ENCODE data around the gene GAPDHS.

Gene GAPDHS

DNA sequence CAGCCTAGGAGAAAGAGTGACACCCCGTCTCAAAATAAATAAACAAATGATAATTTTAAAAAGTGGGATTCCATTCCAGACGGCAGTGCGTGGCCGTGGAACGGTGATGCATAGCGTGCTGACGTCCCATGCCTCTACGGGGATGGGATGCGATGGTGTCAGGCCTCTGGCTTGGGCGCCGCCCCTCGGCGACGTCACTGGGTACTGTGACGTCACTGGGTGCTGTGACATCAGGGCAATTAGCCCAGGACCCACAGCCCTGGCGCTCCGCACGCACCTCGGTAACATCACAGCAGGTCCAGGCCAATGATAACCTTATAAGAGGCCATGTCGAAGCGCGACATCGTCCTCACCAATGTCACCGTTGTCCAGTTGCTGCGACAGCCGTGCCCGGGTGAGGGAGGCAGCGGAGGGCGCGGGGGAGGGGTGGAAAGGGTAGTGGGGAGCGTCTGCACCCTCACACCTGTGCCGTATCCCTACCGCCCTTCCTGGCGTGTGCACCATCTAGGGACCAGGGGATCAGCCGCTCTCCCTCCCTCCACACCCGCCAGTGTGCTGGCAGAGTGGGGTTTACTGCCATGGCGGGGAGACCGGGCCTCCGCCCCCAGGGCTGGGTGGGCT lies at the start of gene GAPDHS:
TSS of gene GAPDHS (plus strand) at position 256 of the 621 bp plus-strand sequence. CDS start at position 328, 72 bp downstream.
- no peak for DNase-seq (ENCODE audit: low read depth)

DNA sequence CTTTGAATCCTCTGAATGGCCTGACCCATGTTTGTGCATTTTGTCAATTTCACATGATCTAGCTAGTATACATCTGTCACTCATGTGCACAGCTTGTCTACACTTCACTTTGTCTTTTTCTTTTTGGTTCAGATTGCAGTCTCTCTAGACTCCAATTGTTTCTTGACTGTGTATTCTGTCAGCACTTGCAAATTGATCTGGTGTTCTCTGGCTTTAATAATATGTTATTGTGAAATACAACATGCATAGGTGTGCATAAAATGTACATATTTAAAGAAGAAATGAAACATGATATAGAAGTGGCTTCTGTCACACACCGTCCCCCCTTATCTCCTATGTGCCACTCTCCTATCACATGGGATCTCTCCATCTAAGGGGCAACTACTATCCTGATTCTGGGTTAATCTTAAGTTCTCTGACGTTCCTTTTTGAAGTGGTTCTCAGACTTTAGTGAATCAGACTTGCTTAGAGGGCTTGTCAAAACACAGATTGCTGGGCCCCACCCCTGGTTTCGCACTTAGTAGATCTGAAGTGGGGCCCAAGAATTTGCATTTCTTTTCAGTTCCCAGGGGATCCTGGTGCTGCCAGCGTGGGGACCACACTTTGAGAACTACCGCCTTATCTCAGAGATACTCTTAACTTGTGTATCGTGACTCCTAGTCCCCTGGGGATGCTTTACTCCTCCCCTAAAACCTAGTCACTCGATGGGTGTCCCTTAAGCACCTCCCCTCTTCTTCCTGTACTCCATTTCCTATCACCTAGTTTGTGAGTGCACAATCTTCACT lies 48.8 kb upstream of the GAPDHS start:
- DNase-seq (ENCODE audit: low read depth) = no peak

DNA sequence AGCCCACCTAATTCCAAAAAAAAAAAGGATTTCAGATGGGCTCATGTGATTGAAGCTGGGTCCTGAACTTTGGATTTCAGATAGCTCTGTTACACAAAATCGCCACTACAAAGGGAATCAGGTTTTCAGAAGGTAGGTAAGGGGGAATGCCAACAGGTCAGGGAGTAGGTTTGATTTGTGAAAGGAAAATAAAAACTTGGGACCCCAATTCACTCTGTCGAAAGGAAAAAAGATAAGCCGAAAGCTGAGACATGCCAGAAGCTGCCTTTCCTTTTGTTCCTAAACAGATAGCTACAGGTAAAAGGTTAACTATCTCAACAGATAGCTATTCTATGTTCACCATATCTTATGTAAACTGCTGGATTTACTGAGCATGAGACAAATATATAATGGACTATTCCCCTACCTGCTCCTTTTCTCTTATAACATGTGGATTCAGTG lies 47.0 kb upstream of the GAPDHS start:
- no peak for DNase-seq (ENCODE audit: low read depth)

DNA sequence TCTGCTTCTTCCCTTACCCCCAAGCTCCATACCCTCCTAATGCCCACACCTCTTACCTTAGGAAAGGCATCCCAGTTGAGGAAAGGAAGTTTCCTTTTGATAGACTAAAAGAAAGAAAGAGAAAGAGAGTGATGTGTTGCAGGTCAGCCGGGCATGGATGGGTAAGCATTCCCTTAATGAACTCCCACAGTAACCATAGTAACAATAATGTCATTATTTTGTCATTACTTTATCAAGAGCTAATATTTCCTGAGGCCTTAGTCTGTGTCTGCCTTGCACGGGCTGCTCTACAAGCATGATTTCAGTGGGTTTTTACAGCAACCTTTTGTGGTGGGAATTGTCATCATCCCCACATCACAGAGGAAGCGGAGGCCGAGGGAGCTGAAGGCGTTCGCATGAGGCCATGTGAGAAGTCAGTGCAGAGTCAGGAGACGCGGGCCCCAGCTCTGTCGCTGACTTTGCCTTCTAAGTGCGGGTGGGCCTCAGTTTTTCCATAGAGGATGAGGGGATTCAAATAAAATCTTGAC lies 45.5 kb upstream of the GAPDHS start:
- DNase-seq (ENCODE audit: low read depth) = no peak

DNA sequence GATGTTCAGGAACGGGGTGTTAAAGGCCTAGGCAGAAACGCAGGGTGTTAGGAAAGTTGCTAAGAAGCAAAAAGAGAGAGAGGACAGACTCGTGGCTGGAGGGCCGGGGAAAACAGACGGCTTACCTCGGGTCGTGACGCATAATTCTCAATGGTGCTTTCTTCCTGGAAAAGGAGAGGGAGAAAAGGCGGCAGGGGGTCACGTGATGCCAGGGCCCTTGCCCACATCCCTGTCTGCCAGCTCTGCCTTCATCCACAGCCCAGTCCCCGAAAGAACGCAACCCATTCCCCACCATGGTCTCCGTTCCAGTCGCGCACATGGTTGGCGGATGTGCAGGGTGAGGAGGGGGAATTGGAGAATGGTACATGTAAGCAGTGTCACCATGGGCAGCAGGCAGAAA lies 44.6 kb upstream of the GAPDHS start:
- DNase-seq (ENCODE audit: low read depth) = no peak

DNA sequence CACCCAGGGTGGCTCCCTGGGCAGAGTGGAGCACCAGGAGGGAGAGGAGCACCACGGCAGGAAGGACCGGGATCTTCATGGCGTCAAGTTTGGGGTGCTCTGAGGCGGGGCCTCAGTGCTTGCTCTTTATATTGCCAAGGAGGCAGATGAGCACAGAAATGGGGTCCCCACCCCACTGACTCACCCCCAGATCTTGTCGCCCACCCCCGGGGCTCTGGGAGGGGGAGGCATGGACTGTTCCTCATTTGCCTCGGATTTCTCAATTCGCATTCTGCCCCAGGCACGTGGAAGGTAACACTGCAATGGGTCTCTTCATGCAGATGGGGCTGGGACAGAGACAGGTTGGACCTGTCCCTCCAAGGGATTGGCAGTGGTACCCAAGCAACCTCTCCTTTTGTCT lies 42.9 kb upstream of the GAPDHS start, which contains the start of gene KRTDAP:
TSS of gene KRTDAP (minus strand) at position 101 of the 400 bp plus-strand sequence. CDS start at position 79, 22 bp downstream.
- DNase-seq (ENCODE audit: low read depth) = no peak

DNA sequence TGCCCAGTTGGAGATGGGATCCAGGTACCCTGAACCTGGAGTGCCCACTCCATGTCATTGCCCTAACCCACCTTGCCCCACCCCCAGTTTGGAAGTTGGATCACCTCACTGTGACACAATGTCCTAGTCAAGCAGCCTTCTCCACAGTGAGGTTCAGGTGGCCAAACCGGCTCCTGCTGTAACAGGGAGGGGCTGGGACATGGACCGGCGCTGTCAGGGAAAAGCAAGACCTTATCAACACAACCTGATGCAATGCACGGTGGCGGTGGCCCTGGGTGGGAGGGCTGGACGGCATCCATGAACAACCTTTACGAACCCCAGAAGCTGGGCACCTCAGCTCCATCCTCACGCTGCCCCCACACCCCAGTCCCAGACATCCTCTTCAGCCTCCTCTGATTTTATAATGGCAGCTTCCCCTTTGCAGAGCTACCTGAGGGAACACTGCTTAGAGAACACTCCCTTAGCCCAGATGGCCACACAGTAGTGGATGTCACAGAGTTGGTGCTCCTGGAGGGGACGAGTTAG lies 41.4 kb upstream of the GAPDHS start:
- DNase-seq (ENCODE audit: low read depth) = no peak

DNA sequence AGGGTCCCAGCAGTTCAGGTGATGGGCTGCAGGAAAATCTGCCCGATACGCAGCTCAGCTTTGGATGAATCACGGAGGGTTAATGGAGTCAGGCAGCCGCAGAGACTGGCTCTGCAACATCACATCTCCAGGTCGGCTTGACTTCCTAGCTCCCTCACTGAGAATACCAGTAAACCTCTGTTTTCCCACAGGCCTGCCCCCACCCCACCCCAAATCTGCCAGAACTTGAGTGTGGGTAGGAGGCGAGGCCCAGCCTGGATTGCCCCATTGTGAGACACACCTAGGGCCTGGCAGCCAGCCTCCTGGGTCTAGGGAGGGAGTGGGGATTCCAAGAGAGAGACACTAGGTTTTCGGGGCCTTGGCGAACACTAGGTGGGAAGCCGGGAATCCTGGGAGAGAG lies 39.3 kb upstream of the GAPDHS start:
- no peak for DNase-seq (ENCODE audit: low read depth)

DNA sequence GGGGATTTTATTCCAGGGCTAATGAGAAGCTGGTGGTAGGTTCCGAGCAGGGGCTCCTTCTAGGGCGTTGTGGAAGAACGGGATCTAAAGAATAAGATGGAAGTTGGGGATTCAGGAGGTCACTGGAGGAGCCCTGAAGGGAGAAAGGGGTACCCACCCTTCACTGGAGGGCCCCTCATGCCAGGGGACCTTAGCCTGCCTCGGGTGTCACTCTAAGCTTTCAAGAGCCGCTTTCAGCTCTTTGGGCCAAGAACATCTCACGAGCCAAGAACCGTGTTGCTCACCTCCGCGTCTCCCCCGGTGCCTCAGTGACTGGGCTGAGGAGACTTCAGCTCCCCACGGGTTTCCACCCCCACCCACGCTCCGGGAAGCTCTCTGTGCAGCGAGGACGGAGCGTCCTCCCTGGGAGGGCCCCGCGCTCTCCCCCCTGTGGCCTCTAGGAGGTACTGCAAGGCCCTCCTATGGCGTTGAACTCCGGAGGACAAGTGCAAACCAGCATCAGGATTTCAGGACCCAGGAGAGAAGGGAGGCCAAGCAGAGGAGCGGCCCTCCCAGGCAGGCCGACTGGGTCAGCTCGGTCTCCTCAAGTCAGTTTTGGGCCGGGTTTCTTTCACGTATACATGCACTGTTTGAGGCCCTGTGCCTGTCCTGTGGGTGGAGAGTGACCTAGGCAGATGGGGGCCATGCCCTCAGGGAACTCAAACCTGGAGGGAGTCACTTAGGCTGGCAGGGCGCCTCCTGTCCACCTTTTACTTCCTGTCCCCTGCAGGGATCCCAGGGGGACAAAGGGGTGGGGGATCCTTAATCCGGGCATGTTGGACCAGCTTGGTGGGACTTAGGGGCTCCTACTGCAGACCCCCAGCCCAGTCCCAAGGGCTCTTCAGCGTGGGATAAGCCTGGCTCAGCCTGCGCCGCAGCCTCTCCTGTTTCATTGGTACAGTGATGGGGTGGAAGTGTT lies 37.9 kb upstream of the GAPDHS start:
- DNase-seq (ENCODE audit: low read depth) = peak; percentile 57

DNA sequence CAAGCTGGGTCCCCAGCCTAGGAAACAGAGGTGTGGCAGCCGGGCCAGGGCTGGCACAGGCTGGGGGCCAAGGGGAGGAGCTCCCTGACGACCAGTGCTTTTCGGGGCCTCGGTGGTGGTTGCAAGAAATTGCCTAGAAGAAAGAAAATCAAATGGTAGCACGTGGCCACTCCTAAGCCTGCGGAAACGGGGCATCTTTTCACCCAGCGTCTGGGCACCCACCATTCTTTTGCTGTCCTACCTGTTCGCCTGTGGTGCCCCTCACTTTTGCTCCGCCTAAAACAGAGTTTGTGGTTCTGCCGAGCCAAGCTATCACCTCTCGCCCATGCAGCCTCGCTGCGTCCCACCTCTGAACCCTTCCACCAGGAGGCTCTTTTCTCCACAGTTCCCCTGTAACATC lies 35.9 kb upstream of the GAPDHS start:
- no peak for DNase-seq (ENCODE audit: low read depth)

DNA sequence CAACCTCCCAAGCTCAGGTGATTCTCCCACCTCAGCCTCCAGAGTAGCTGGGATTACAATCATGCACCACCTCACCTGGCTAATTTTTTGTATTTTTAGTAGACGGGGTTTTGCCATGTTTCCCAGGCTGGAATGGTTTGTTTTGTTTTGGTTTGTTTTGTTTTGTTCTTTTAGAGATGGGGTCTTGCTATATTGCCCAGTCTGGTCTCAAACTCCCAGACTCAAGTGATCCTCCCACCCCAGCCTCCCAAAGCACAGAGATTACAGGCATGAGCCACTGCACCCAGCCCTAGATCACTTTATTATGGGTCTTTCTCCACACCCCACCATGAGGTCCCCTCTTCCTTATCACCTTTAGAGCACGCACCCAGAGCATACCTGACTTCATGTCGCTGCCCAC lies 35.0 kb upstream of the GAPDHS start:
- no peak for DNase-seq (ENCODE audit: low read depth)

DNA sequence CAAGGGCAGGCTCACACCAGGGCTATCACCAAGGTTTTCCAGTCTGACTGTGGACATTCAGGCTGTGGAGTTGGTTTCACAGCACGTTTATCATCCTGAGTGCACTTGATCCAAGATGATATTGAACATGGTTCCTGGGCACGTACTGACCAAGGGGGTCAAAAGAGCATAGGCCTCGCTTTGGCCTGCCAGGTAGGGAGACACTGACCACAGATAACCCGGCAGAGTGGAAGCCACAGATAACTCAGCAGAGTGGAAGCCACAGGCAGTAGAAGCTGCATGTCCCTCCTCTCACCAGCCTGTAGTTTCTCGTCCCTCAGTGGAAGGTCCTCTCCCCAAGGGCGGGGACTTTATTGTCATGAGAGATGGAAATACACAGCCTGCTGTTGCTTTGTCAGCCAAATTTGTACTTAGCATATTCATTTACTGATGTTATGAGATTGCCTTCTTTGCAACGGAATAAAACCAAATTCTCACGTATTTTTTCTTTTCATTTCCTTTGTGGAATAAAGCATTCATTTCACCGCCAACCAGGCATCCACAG lies 34.2 kb upstream of the GAPDHS start:
- DNase-seq (ENCODE audit: low read depth) = no peak

DNA sequence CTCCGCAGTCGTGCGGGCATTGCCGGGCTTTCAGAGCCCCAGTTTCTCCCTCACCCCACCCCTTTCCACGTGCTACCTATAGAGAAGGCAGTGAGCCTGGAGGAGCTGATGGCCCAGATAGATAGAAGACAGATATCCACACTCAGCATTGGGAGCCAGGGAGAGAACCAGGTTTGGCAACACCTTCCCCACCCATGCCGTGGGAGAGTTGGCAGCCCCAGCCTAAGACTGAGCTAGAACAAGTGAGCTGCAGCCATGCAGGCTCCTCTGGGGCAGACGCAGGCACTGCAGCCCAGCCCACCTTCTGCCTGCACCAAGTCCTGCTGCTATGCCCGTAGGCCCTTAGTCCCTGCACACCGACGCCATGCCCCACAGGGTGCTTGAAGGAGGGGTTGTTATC lies 32.6 kb upstream of the GAPDHS start:
- no peak for DNase-seq (ENCODE audit: low read depth)

DNA sequence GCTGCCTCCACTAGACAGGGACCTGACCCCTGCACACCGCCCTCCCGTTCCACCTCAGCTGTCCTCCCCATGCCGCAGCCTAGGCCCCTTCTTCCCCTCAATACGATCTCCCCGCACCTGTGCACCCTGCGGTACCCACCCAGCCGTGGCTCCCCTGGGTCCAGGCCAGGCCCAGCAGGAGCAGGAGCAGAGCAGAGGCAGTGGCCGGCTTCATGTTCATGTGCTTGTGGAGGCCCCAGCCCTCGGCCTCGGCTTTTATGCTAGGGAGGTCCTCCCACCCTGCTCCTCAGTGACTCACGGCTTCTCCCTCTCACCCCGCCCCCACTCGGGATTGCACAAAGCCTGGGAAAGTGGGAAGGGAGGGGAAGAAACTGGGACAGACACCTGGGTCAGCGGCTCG lies 31.6 kb upstream of the GAPDHS start:
- DNase-seq (ENCODE audit: low read depth) = no peak

DNA sequence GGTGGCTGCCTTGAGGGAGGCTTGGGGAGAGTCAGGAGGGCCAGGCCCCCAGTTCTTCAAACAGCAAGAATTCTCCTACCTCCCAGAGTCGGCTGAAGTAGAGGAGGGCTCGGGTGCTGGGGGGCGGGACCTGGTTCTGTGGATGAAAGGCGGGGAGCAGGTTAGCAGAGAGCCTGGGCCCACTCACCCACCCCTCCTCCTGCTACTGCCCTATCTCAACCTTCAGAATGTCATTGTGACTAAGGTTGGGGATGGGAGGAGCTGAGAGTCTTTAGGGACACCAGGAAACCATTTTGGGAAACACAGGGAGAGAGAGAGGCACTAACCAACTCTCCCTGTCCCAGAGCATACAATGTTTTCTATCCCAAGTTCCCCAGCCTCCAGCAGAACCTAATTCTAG lies 30.5 kb upstream of the GAPDHS start:
- no peak for DNase-seq (ENCODE audit: low read depth)

DNA sequence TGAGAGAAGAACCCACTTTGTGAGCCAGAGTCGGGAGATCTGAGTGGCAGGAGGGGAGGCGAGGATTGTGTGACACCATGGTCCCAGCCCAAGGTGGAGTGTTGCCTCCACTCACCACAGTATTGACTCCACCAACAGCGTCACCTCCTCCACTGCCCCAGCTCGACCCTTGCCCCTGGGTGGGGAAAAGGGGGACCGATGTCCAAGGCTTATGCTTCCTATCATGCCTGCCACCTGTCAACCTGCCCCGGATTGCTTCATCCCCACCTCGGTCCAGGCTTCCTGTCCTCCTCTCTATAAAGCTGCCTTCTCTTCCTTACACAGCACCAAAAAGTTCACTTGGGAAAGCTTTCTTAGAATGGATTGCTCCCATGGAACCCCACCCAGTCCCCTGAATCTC lies 27.2 kb upstream of the GAPDHS start:
- no peak for DNase-seq (ENCODE audit: low read depth)

DNA sequence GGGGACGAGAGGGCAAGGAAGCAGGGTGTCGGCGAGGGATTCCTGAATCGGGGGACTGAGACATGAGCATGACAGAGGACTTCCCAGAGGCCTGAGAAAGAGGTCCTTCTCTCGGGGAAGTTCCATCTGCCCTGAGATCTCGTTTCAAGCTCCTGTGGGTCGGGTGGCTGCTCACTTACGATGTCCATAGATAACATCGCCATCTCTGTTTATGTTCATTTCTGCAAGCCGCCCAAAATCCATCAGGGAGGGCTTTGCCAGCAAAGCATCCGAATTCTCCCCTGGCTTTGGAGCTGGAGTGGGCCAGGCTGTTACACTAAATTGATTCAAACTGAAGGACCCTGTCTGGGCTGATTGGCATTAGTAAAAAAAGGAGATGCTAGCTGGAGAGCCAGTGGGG lies 25.7 kb upstream of the GAPDHS start:
- DNase-seq (ENCODE audit: low read depth) = no peak

DNA sequence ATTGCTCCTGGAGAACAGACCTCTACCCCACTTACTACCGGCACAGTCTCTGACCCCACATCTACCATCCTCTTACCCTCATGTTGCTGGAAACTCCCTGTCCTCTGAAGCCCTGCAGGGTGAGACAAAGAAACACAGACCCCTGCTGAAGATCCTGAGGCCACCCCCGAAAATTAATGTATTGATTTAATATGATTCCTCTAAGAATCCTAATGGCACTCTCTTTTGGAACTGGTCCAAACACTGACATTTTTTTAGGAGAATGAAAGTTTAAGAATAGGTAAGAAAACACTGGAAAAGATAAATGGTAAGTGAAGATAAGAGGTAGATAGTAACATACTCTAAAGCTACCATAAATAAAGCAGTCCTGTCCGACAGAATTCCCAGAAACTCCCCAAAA lies 25.1 kb upstream of the GAPDHS start:
- no peak for DNase-seq (ENCODE audit: low read depth)

DNA sequence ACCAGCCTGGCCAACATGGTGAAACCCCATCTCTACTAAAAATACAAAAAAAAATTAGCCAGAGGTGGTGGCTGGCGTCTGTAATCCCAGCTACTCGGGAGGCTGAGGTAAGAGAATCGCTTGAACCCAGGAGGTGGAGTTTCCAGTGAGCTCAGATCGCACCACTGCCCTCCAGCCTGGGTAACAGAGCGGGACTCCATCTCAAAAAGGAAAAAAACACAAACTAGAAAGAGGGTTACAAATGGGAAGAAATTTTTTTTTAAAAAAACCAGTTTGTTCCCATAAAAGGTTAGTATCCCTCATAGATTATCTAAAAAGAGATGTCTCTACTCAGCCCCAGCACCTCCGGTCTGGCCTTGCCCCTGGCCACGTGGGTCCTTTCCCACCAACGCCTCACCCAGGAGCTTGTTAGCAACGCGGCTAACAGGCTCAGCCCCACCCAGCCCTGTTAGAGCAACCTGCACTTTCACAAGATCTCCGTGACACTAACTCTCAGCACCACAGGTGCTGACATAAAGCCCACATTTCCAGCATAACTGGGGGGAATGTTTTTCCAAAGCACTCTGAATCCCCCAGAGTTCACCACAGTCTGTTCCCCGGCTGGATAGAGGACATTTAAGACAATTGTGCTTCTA lies 24.1 kb upstream of the GAPDHS start:
- DNase-seq (ENCODE audit: low read depth) = no peak

DNA sequence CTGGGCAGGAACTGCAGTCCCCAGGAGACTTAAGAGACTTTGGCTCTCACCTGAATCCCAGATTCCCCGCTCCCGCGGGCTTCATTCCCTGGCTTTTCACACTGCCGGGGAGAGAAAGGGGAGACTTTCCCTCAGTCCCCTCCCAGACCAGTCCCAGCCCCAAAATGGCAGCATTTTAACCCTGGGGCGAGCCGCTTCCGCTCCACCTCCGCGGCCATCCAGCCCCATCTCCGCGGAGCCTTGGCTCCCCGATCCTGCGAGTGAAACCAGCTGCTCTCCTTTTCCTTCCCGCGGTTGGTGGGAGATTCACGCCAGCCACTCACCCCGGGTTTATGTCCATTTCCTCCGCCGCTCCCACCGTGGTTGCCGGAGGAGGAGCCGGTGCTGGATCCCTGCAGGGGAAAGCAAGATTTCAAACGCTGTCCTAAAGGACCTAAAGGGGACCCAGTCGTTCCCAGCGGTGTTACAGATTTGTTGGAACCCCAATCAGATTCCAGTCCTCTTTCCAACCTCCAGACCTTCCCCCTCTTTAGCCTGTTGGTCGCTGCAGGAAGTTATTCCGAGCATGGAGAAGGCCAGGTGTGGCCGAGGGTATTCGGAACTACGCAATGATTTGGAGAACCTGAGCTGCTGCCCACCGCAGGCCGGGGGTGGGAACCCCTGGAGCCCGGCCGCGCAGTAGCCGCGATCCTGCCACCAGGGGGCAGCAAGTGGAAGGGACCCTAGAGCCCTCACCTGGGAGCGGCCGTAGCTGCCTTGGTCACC lies 23.2 kb upstream of the GAPDHS start:
- DNase-seq (ENCODE audit: low read depth) = peak; percentile 58

DNA sequence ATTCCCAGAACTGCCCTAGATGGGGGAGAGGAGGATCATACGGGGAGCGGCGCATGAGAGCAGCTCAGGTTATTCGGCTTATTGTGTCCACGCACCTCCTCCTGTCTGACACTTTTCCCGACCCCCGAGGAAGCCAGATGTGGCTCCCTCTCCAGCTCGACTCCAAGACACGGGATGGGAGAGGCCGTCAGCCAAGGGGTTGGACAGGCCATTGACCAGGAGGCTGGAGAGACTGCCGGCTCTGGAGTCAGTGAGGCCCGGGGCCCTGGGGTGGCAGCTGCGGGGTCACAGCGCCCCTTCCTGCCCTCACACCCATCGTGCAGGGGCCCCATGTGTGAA lies 22.7 kb upstream of the GAPDHS start:
- no peak for DNase-seq (ENCODE audit: low read depth)

Measured in activated T-helper 9 cell treated with anti-CD3 and anti-CD28 coated beads, Interleukin-2, amount 50 U/mL, for 16 hours (primary cell).